ENCODE data around the gene CD63. TPM values are rescaled to one million over a fixed set of nuclear protein-coding genes. Genes with fewer than 3 reads are reported as not detected.

Gene CD63
- total and polyA plus RNA-seq, 9 of the 15 experiments (the other 6 are each of a cell fraction or from before 2014, with no cell fraction given) = 313 to 735 (median 433) TPM

DNA sequence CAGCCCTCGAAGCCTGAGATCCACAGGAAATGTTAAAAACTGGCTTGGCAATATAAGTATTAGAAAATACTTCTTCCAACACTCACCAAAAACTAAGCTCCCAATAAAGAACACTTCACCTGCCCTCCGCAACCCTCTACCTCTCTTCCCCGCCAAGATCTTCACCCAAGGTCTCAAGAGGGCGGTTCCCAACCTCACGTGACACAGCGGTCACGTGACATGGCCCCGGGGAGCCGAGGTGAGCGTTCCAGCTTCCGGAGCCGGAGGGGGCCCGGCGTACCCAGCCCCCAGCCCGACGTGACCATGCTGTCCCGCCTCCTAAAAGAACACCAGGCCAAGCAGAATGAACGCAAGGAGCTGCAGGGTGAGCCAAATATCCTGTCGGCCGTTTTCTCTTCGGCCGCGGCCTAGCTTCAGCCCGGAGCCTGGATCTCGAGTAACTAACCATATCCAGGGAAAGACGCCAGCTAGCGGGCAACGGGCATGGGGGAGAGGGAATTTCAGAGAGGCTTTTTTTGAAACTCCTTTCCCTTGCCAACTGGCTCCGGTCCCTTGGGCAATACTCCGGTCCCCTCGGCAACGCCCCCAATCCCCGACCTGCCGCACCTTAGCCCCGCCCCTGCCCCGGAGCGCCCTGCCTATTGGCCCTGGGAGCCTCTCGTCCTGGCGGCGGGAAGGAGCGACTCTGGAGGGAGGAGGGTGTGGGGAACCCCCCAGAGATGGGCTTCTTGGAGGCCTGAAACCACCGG, 12.8 kb downstream of the CD63 start, which contains the start of gene BLOC1S1 (continued):
- TF ChIP-seq, protein P1, sequence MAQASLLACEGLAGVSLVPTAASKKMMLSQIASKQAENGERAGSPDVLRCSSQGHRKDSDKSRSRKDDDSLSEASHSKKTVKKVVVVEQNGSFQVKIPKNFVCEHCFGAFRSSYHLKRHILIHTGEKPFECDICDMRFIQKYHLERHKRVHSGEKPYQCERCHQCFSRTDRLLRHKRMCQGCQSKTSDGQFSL (CRISPR knock-in tag; IDR thresholded peaks at IDR 0.05) = no peak
- TF ChIP-seq, protein P1 (tag; IDR thresholded peaks at IDR 0.05) = no peak
- TF ChIP-seq NUFIP1 (IDR thresholded peaks at IDR 0.05; ENCODE audit: partially characterized antibody) (no peak), ZNF316 (IDR thresholded peaks at IDR 0.05) (no peak), ZNF830 (CRISPR knock-in tag; IDR thresholded peaks at IDR 0.05) (no peak), JUNB (CRISPR knock-in tag; conservative IDR thresholded peaks at IDR 0.05) (no peak), POLR2AphosphoS2 (IDR thresholded peaks at IDR 0.05; ENCODE audit: low read length) (no peak), XRCC5 (IDR thresholded peaks at IDR 0.05; ENCODE audit: low read depth, low read length) (0 out of 2 replicates have a peak, but pooled peaks have one; percentile 13), CBX2 (IDR thresholded peaks at IDR 0.05; ENCODE audit: insufficient read depth, low read length, poor library complexity, severe bottlenecking) (no peak), CHD1 (IDR thresholded peaks at IDR 0.05; ENCODE audit: low read length) (no peak), SIRT6 (IDR thresholded peaks at IDR 0.05; ENCODE audit: low read depth, low read length) (no peak), FUS (optimal IDR thresholded peaks at IDR 0.05; ENCODE audit: low read depth, low read length) (no peak), E2F3 (CRISPR knock-in tag; IDR thresholded peaks at IDR 0.05) (peak; percentile 66; the same call in 1 of the 2 replicates)
- TF ChIP-seq, protein P2, sequence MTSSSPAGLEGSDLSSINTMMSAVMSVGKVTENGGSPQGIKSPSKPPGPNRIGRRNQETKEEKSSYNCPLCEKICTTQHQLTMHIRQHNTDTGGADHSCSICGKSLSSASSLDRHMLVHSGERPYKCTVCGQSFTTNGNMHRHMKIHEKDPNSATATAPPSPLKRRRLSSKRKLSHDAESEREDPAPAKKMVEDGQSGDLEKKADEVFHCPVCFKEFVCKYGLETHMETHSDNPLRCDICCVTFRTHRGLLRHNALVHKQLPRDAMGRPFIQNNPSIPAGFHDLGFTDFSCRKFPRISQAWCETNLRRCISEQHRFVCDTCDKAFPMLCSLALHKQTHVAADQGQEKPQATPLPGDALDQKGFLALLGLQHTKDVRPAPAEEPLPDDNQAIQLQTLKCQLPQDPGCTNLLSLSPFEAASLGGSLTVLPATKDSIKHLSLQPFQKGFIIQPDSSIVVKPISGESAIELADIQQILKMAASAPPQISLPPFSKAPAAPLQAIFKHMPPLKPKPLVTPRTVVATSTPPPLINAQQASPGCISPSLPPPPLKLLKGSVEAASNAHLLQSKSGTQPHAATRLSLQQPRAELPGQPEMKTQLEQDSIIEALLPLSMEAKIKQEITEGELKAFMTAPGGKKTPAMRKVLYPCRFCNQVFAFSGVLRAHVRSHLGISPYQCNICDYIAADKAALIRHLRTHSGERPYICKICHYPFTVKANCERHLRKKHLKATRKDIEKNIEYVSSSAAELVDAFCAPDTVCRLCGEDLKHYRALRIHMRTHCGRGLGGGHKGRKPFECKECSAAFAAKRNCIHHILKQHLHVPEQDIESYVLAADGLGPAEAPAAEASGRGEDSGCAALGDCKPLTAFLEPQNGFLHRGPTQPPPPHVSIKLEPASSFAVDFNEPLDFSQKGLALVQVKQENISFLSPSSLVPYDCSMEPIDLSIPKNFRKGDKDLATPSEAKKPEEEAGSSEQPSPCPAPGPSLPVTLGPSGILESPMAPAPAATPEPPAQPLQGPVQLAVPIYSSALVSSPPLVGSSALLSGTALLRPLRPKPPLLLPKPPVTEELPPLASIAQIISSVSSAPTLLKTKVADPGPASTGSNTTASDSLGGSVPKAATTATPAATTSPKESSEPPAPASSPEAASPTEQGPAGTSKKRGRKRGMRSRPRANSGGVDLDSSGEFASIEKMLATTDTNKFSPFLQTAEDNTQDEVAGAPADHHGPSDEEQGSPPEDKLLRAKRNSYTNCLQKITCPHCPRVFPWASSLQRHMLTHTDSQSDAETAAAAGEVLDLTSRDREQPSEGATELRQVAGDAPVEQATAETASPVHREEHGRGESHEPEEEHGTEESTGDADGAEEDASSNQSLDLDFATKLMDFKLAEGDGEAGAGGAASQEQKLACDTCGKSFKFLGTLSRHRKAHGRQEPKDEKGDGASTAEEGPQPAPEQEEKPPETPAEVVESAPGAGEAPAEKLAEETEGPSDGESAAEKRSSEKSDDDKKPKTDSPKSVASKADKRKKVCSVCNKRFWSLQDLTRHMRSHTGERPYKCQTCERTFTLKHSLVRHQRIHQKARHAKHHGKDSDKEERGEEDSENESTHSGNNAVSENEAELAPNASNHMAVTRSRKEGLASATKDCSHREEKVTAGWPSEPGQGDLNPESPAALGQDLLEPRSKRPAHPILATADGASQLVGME (CRISPR knock-in tag; IDR thresholded peaks at IDR 0.05) = no peak
- TF ChIP-seq, protein P3, sequence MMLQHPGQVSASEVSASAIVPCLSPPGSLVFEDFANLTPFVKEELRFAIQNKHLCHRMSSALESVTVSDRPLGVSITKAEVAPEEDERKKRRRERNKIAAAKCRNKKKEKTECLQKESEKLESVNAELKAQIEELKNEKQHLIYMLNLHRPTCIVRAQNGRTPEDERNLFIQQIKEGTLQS (IDR thresholded peaks at IDR 0.05) = peak; percentile 49; the same call in 1 of the 2 replicates
- TF ChIP-seq, protein P3 (CRISPR knock-in tag; conservative IDR thresholded peaks at IDR 0.05) = no peak
- TF ChIP-seq, protein P4, sequence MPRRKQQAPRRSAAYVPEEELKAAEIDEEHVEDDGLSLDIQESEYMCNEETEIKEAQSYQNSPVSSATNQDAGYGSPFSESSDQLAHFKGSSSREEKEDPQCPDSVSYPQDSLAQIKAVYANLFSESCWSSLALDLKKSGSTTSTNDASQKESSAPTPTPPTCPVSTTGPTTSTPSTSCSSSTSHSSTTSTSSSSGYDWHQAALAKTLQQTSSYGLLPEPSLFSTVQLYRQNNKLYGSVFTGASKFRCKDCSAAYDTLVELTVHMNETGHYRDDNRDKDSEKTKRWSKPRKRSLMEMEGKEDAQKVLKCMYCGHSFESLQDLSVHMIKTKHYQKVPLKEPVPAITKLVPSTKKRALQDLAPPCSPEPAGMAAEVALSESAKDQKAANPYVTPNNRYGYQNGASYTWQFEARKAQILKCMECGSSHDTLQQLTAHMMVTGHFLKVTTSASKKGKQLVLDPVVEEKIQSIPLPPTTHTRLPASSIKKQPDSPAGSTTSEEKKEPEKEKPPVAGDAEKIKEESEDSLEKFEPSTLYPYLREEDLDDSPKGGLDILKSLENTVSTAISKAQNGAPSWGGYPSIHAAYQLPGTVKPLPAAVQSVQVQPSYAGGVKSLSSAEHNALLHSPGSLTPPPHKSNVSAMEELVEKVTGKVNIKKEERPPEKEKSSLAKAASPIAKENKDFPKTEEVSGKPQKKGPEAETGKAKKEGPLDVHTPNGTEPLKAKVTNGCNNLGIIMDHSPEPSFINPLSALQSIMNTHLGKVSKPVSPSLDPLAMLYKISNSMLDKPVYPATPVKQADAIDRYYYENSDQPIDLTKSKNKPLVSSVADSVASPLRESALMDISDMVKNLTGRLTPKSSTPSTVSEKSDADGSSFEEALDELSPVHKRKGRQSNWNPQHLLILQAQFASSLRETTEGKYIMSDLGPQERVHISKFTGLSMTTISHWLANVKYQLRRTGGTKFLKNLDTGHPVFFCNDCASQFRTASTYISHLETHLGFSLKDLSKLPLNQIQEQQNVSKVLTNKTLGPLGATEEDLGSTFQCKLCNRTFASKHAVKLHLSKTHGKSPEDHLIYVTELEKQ (CRISPR knock-in tag; IDR thresholded peaks at IDR 0.05) = no peak

All from K562 (cell line).